OCI-LY1 (cell line): ENCODE data around the gene CSH1.
"Not testable (repeated sequence)": the region's sequence is repeated elsewhere in the genome, so short reads cannot be mapped to it uniquely, and the experiment has no call there.

Experiments
- H2AFZ ChIP-seq: fragments of 200-600 bp; sonication (generic), shearing (Covaris generic); 2 replicates; pipeline ENCODE4 v1.6.0; 2014; ENCODE audit warnings: antibody characterized with exemption, mild to moderate bottlenecking, low read length
- H3F3A ChIP-seq: fragments of 200-600 bp; sonication (generic), shearing (Covaris generic); 2 replicates; pipeline ENCODE4 v1.6.0; 2014; ENCODE audit warnings: mild to moderate bottlenecking, antibody characterized with exemption, low read length, moderate library complexity; ENCODE audit not compliant: insufficient read depth
- H3K27ac ChIP-seq: fragments of 200-600 bp; sonication (generic); 2 replicates; pipeline ENCODE4 v1.5.1; 2014; ENCODE audit warnings: low read length, mixed run types, mild to moderate bottlenecking, low read depth; ENCODE audit not compliant: poor library complexity, severe bottlenecking
- H3K27me3 ChIP-seq: fragments of 200-600 bp; sonication (generic); 2 replicates; pipeline ENCODE4 v1.6.0; 2014; ENCODE audit warnings: antibody characterized with exemption, mild to moderate bottlenecking, low read length, moderate library complexity; ENCODE audit not compliant: insufficient read depth
- H3K36me3 ChIP-seq: fragments of 200-600 bp; sonication (generic); 2 replicates; pipeline ENCODE4 v1.6.1; 2014; ENCODE audit warnings: mild to moderate bottlenecking, antibody characterized with exemption, low read length, moderate library complexity, mixed read lengths; ENCODE audit not compliant: insufficient read depth
- H3K4me1 ChIP-seq: fragments of 200-600 bp; sonication (generic); 2 replicates; pipeline ENCODE4 v1.5.1; 2014; ENCODE audit warnings: mild to moderate bottlenecking, low read length, moderate library complexity; ENCODE audit not compliant: insufficient read depth, severe bottlenecking
- H3K4me2 ChIP-seq: fragments of 200-600 bp; sonication (generic), shearing (Covaris generic); 2 replicates; pipeline ENCODE4 v1.6.1; 2014; ENCODE audit warnings: low read length
- H3K4me3 ChIP-seq: fragments of 200-600 bp; sonication (generic); 2 replicates; pipeline ENCODE4 v1.5.1; 2014; ENCODE audit warnings: low read length, low read depth, mild to moderate bottlenecking, mixed read lengths; ENCODE audit not compliant: poor library complexity, severe bottlenecking
- H3K79me2 ChIP-seq: fragments of 200-600 bp; shearing (Covaris generic); 2 replicates; pipeline ENCODE4 v1.6.1; 2016; ENCODE audit warnings: mixed run types, low read length, mixed read lengths; ENCODE audit not compliant: insufficient read depth
- H3K9ac ChIP-seq: fragments of 200-600 bp; sonication (generic), shearing (Covaris generic); 2 replicates; pipeline ENCODE4 v1.6.1; 2014; ENCODE audit warnings: mild to moderate bottlenecking, low read length, mixed read lengths
- H3K9me2 ChIP-seq: fragments of 200-600 bp; sonication (generic), shearing (Covaris generic); 2 replicates; pipeline ENCODE4 v1.6.1; 2014; ENCODE audit warnings: low read depth, mild to moderate bottlenecking, low read length, mixed read lengths
- H3K9me3 ChIP-seq: fragments of 200-600 bp; shearing (Covaris generic); 2 replicates; pipeline ENCODE4 v1.6.1; 2014; ENCODE audit warnings: low read length, mixed read lengths
- H4K20me1 ChIP-seq: fragments of 200-600 bp; sonication (generic), shearing (Covaris generic); 2 replicates; pipeline ENCODE4 v1.6.0; 2016; ENCODE audit warnings: mild to moderate bottlenecking, low read length; ENCODE audit not compliant: insufficient read depth
- EZH2 ChIP-seq: fragments of 200-600 bp; sonication (generic), shearing (Covaris generic); IDR thresholded peaks from 2 replicates; pipeline ENCODE4 v1.8.0; 2017; ENCODE audit warnings: borderline replicate concordance, mixed run types, mild to moderate bottlenecking, antibody characterized with exemption, low read length, moderate library complexity, mixed read lengths
- TF ChIP-seq, protein P1 (sequence below): fragments of 200-600 bp; sonication (generic), shearing (Covaris generic); IDR thresholded peaks from 2 replicates; pipeline ENCODE4 v1.5.1; 2017; ENCODE audit warnings: mild to moderate bottlenecking, antibody characterized with exemption, low read length, moderate library complexity, mixed read lengths

The CSH1 gene

DNA sequence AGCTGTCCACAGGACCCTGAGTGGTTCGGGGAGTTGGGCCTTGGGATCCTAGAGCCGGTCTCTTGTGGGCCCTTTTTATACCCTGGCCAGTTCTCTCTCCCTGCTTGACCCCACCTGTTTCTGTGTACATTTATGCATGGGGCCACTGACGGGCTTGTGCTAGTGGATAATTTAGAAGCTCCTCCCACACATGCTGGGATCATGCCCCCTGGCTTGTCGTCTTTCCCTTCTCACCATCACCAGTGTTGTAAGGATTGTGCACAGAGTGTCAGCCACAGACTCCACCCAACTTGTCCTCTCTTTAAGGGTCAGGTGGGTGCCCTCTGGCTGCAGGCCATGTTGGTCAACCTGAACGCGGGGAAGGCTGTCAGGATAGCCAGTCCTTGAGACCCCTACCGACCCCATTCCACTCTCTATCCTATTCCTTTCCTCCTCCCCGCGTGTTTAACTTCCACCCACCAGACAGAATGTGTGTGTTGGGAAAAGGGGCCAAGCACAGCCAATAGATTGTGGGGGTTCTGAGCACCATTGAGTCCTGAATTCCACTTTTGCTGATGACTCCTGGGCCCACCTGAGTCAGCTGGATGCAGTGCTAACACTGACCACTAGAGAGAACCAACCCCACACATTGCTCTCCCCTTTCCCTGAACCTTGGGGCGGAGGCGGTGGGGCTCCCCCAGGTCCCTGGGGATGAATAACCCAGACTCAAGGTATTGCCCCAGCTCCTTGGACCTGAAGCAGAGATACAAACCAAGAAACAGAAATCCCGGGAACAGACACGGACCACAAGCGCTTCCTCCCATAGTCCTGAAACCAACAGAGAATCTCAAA lies at the start of gene CSH1:
Gene CSH1 (minus strand): TSS at position 51 of the 831 bp plus-strand sequence. CDS start 63 bp downstream, outside the sequence.
- not testable (repeated sequence) for H3K79me2 ChIP-seq, H3F3A ChIP-seq, H3K9me2 ChIP-seq

DNA sequence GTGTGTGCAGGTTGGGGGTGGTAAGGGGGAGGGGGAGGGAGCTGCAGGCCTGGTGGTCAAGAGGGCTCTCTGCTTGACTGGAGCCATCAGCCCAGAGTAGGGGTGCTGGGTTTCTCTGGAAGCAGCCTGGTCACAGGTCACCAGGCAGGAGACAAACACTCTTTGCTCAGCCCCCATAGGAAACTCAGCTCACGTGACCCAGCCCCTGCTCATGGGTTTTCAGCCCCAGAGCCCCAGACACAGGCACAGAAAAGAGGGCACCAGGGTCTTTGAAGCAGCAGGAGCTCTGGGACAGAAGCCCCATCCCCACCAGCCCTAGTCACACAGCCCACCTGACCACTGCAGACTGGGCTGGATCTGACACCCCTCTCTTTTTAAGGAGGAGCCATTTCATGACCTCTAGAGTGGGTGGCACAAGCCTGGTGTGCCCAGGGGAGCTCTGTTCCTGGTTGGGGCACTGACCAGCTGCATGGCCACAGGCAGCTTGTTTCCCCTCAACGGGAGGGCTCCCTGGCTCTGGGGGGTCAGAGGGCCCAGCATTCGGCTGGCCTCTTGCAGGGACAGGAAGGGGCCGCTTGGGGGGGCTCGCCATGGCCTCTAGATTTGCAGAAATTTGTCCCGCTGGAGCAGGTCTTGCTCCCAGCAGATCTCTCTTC lies 49.5 kb upstream of the CSH1 start:
- no peak overlapping the region for H2AFZ ChIP-seq
- H3K4me3 ChIP-seq = peak overlapping the region; percentile 50
- H3K4me1 ChIP-seq = peaks cover 71% of the 10 kb centered on the region
- peak overlapping the region; percentile 86 for H3K4me2 ChIP-seq
- H3K9me3 ChIP-seq = no peaks in the 10 kb centered on the region
- no peaks in the 10 kb centered on the region for H3K27me3 ChIP-seq
- no peaks in the 10 kb centered on the region for H4K20me1 ChIP-seq
- TF ChIP-seq, protein P1, sequence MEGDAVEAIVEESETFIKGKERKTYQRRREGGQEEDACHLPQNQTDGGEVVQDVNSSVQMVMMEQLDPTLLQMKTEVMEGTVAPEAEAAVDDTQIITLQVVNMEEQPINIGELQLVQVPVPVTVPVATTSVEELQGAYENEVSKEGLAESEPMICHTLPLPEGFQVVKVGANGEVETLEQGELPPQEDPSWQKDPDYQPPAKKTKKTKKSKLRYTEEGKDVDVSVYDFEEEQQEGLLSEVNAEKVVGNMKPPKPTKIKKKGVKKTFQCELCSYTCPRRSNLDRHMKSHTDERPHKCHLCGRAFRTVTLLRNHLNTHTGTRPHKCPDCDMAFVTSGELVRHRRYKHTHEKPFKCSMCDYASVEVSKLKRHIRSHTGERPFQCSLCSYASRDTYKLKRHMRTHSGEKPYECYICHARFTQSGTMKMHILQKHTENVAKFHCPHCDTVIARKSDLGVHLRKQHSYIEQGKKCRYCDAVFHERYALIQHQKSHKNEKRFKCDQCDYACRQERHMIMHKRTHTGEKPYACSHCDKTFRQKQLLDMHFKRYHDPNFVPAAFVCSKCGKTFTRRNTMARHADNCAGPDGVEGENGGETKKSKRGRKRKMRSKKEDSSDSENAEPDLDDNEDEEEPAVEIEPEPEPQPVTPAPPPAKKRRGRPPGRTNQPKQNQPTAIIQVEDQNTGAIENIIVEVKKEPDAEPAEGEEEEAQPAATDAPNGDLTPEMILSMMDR = no peak
- no peak for TF ChIP-seq EZH2
- peak overlapping the region; percentile 86 for H3K9ac ChIP-seq
- H3K36me3 ChIP-seq = 0 out of 2 replicates have a peak, but pooled peaks cover 1% of the 10 kb centered on the region
- peak overlapping the region; percentile 99 for H3K27ac ChIP-seq
- no peaks in the 10 kb centered on the region for H3F3A ChIP-seq
- H3K79me2 ChIP-seq = no peaks in the 10 kb centered on the region
- H3K9me2 ChIP-seq = no peaks in the 10 kb centered on the region

More for the DNA sequence above, at the start of gene CSH1:
- not testable (repeated sequence) for H3K27me3 ChIP-seq, H3K9me3 ChIP-seq, H4K20me1 ChIP-seq, H3K4me3 ChIP-seq, H2AFZ ChIP-seq, H3K4me1 ChIP-seq, H3K36me3 ChIP-seq, H3K4me2 ChIP-seq, H3K27ac ChIP-seq, H3K9ac ChIP-seq

DNA sequence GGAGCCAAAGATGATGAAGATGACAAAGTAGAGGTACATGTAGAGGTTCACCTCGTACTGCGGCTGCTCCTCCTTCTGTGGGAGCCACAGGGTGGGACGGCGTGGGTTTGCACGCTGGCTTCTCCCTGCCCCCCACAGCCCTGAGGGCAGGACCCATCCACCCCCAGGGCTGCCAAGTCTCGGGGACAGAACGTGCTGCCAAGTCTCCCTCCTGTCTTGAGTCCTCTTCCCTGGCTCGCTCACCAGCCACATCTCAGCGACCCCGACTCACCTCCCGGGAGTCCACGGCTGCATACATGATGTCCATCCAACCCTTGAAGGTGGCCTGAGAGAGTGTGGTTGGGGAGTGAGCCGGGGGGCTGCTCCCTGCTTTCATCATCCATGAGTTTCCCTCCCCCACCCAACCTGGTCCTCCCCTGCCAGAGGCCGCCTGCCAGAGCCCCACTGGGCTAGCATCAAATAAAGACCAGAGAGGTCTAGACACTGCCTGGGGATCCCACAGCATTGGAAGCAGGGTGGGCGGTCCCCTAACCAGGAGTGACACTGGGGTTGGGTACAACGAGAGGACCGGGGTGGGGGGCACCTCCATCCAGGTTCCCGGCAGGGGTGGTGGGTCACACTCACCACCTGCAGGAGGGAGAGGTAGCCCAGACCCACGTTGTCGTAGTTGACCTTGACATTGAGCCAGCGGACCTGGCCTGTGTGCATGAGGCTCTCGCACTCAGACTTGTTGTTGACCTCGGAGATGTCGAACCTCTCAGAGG lies 48.5 kb upstream of the CSH1 start:
- H3K4me2 ChIP-seq = peak overlapping the region; percentile 86

More for the DNA sequence above, 48.5 kb upstream of the CSH1 start:
- Histone ChIP-seq H2AFZ (no peak overlapping the region), H4K20me1 (no peaks in the 10 kb centered on the region), H3K4me3 (peak overlapping the region; percentile 50), H3K9ac (peak overlapping the region; percentile 86), H3K9me3 (no peaks in the 10 kb centered on the region), H3K79me2 (no peaks in the 10 kb centered on the region), H3K27me3 (no peaks in the 10 kb centered on the region), H3K27ac (peak overlapping the region; percentile 99), H3K9me2 (no peaks in the 10 kb centered on the region), H3F3A (no peaks in the 10 kb centered on the region), H3K4me1 (peaks cover 64% of the 10 kb centered on the region), H3K36me3 (peaks cover 5% of the 10 kb centered on the region; the same call in 1 of the 2 replicates)
- TF ChIP-seq EZH2 = no peak
- TF ChIP-seq, protein P1 = no peak
